GM12878 (cell line): ENCODE results near the gene STK32A. TPM values are rescaled to one million over a fixed set of nuclear protein-coding genes. Genes with fewer than 3 reads are reported as not detected.

Source experiments
- ATAC-seq: fragments of 200-7000 bp; cut with Tn5 transposase; 3 replicates; pipeline ENCODE4 v1.9.1; 2020; ENCODE audit warnings: mild to moderate bottlenecking, moderate library complexity
- BruUV-seq: library from RNA; stranded (reverse); fragments of 400-500 nt; replicated peaks from 2 replicates; lab custom pipeline; 2021; lab: Mats Ljungman, UMichigan
- CTCF ChIA-PET: fragments of 300-600 bp; sonication (Branson Sonifier 250); formaldehyde crosslinking; extraction: SDS; loops from one replicate; lab custom pipeline; 2021; ENCODE audit warnings: inconsistent platforms; lab: Yijun Ruan, JAX
- POLR2A ChIA-PET: fragments of 350-600 bp; formaldehyde crosslinking; extraction: SDS; loops from one replicate; lab custom pipeline; 2021; ENCODE audit warnings: inconsistent platforms; lab: Charles Lee
- RAD21 ChIA-PET: fragments of 300-600 bp; sonication (Branson Sonifier 250); formaldehyde crosslinking; loops from one replicate; lab custom pipeline; 2023; ENCODE audit warnings: antibody characterized with exemption; ENCODE audit not compliant: unreplicated experiment; lab: Charles Lee
- SMC1A ChIA-PET: fragments of 300-600 bp; sonication (Branson Sonifier 250); formaldehyde crosslinking; loops from one replicate; lab custom pipeline; 2023; ENCODE audit not compliant: unreplicated experiment, uncharacterized antibody; lab: Charles Lee
- DNase-seq: peaks from one replicate; pipeline ENCODE4 v3.0.0-alpha.2; 2011; ENCODE audit warnings: low read depth, low spot score
- FAIRE-seq: peaks from 3 replicates; lab custom pipeline; 2011; peaks lifted over from hg19 to GRCh38; lab: Jason Lieb, UNC
- H2AFZ ChIP-seq: 2 replicates; pipeline ENCODE4 v1.6.0; 2011; ENCODE audit warnings: low read depth, low read length, control low read depth; ENCODE audit not compliant: control insufficient read depth
- H3K27ac ChIP-seq: 2 replicates; pipeline ENCODE4 v1.5.1; 2011; ENCODE audit warnings: control low read depth; ENCODE audit not compliant: control insufficient read depth, insufficient read depth
- H3K27me3 ChIP-seq, 2 experiments: replicated peaks in 1 of 2; 2 replicates each; pipeline versions ENCODE4 v1.6.0 to v1.6.1; 2011; ENCODE audit warnings: low read length in 1 of 2; ENCODE audit not compliant: control insufficient read depth in 2 of 2, insufficient read depth in 2 of 2
- H3K36me3 ChIP-seq, 2 experiments: 2 replicates each; pipeline ENCODE4 v1.5.1; 2011; ENCODE audit warnings: low read length in 1 of 2; ENCODE audit not compliant: control insufficient read depth in 2 of 2, insufficient read depth in 2 of 2
- H3K4me1 ChIP-seq: 2 replicates; pipeline ENCODE4 v1.6.1; 2011; ENCODE audit warnings: mild to moderate bottlenecking, low read length, moderate library complexity, mixed read lengths; ENCODE audit not compliant: control insufficient read depth, insufficient read depth
- H3K4me2 ChIP-seq: 2 replicates; pipeline ENCODE4 v1.6.0; 2011; ENCODE audit warnings: control low read depth; ENCODE audit not compliant: control insufficient read depth, insufficient read depth
- H3K4me3 ChIP-seq: fragments of 200-600 bp; sonication (generic); 2 replicates; pipeline ENCODE4 v1.5.1; 2016
- H3K79me2 ChIP-seq: 2 replicates; pipeline ENCODE4 v1.6.0; 2011; ENCODE audit warnings: low read length; ENCODE audit not compliant: control insufficient read depth, insufficient read depth
- H3K9ac ChIP-seq: 2 replicates; pipeline ENCODE4 v1.8.0; 2011; ENCODE audit warnings: low read length, control low read depth, mixed read lengths; ENCODE audit not compliant: control insufficient read depth, insufficient read depth
- H3K9me3 ChIP-seq: replicated peaks from 3 replicates; pipeline ENCODE4 v1.5.1; 2011; ENCODE audit warnings: mild to moderate bottlenecking, low read length; ENCODE audit not compliant: control insufficient read depth, insufficient read depth
- H4K20me1 ChIP-seq: 2 replicates; pipeline ENCODE4 v1.6.0; 2011; ENCODE audit not compliant: control insufficient read depth, insufficient read depth
- BCL3 ChIP-seq: IDR thresholded peaks from 2 replicates; pipeline ENCODE4 v1.6.1; 2011; ENCODE audit warnings: borderline replicate concordance, low read depth, mild to moderate bottlenecking, moderate library complexity, low read length; ENCODE audit not compliant: insufficient read depth, poor library complexity, severe bottlenecking
- CTCF ChIP-seq, 3 experiments: IDR thresholded peaks in 2 of 3; conservative IDR thresholded peaks in 1 of 3; 2 replicates each; pipeline ENCODE4 v1.5.1; 2011; ENCODE audit warnings: low read depth in 3 of 3, low read length in 3 of 3, mild to moderate bottlenecking in 3 of 3, control low read depth in 2 of 3, moderate library complexity in 2 of 3, inconsistent platforms in 1 of 3, mixed read lengths in 1 of 3; ENCODE audit not compliant: control insufficient read depth in 2 of 3, insufficient read depth in 1 of 3; ENCODE audit errors: extremely low read depth in 1 of 3
- E2F8 ChIP-seq: fragments of 450-650 bp; IDR thresholded peaks from 2 replicates; pipeline ENCODE4 v1.6.1; 2018; ENCODE audit warnings: mild to moderate bottlenecking, low read depth, moderate library complexity; ENCODE audit not compliant: partially characterized antibody
- HDAC2 ChIP-seq: fragments of 200-600 bp; sonication (generic); IDR thresholded peaks from 2 replicates; pipeline ENCODE4 v1.6.1; 2017
- MEF2A ChIP-seq: IDR thresholded peaks from 2 replicates; pipeline ENCODE4 v1.6.1; 2011; ENCODE audit warnings: low read depth, mild to moderate bottlenecking, low read length, moderate library complexity; ENCODE audit not compliant: insufficient read depth
- MXI1 ChIP-seq: fragments of 150-350 bp; IDR thresholded peaks from 2 replicates; pipeline ENCODE4 v1.6.1; 2011; ENCODE audit warnings: low read depth, mild to moderate bottlenecking, inconsistent platforms, low read length, improper control_type of control experiment
- MYC ChIP-seq: IDR thresholded peaks from 2 replicates; pipeline ENCODE4 v1.6.1; 2011; ENCODE audit warnings: mild to moderate bottlenecking, low read length, moderate library complexity, inconsistent platforms; ENCODE audit not compliant: insufficient read depth, insufficient replicate concordance, insufficient read length, severe bottlenecking
- NFYB ChIP-seq: IDR thresholded peaks from 2 replicates; pipeline ENCODE4 v1.6.1; 2011; ENCODE audit warnings: low read depth, mild to moderate bottlenecking, low read length, improper control_type of control experiment, moderate library complexity; ENCODE audit not compliant: insufficient read depth
- NRF1 ChIP-seq: conservative IDR thresholded peaks from 2 replicates; pipeline ENCODE4 v1.6.1; 2011; ENCODE audit warnings: mild to moderate bottlenecking, low read depth, low read length, improper control_type of control experiment
- POLR2A ChIP-seq: IDR thresholded peaks from 2 replicates; pipeline ENCODE4 v1.6.1; 2011; ENCODE audit warnings: low read depth, mild to moderate bottlenecking, low read length
- SMARCA5 ChIP-seq: fragments of 450-650 bp; IDR thresholded peaks from 2 replicates; pipeline ENCODE4 v1.6.1; 2017; ENCODE audit warnings: mild to moderate bottlenecking
- ZBTB11 ChIP-seq: fragments of 450-650 bp; formaldehyde crosslinking; IDR thresholded peaks from 2 replicates; pipeline ENCODE4 v1.5.0; 2022; ENCODE audit warnings: mild to moderate bottlenecking, missing genetic modification characterization
- WGBS: methylation state at CpG from one replicate; pipeline ENCODE4 v1.1.6; 2016; ENCODE audit warnings: low lambda C conversion rate; ENCODE audit not compliant: insufficient replicate concordance, insufficient coverage; ENCODE audit errors: missing lambda C conversion rate; 5-methylcytosine and 5-hydroxymethylcytosine counted together
- in situ Hi-C: fragments of 300-500 bp; cut with MboI; formaldehyde crosslinking; loops from 9 replicates; pipeline ENCODE4 v1.14.3; 2018; ENCODE audit warnings: mixed read lengths
- intact Hi-C: fragments of 100-400 bp; cut with micrococcal nuclease; formaldehyde crosslinking; loops from one replicate; pipeline ENCODE4 v1.14.2; 2022; ENCODE audit not compliant: unreplicated experiment
- polyA plus RNA-seq, 11 experiments: library from polyadenylated mRNA; depleted of rRNA in 4 of 11; unstranded in 6 of 11; stranded (reverse) in 5 of 11; fragments of >200 nt; fragmentation: Nextera tagmentation in 4 of 11; fragmentation: Illumina TruSeq in 1 of 11; extraction: Ambion mirVana in 4 of 11; extraction: Trizol in 1 of 11; gene quantifications; 1 replicate in 1 of 11; 2 replicates in 10 of 11; pipeline versions ENCODE4 v1.2.1 to v1.2.3, GENCODE V29; 2011 to 2016; ENCODE audit warnings: inconsistent platforms in 2 of 11, missing spikeins in 2 of 11, low read depth in 1 of 11
- total RNA-seq, 4 experiments: library from RNA; depleted of rRNA in 3 of 4; stranded (reverse); fragments of >200 nt in 3 of 4; fragmentation: Illumina TruSeq in 1 of 4; extraction: Trizol in 1 of 4; gene quantifications; 2 replicates each; pipeline versions ENCODE4 v1.2.1 to v1.2.3, GENCODE V29; 2013 to 2021

STK32A gene
- total and polyA plus RNA-seq, 10 of the 15 experiments (the other 5 are each of a cell fraction or from before 2014, with no cell fraction given): under 0.01 to 0.10 TPM; not detected in 8

- TF ChIP-seq CTCF (IDR thresholded peaks at IDR 0.05 in 2 of 3, conservative IDR thresholded peaks at IDR 0.05 in 1 of 3; ENCODE audit: control insufficient read depth in 2 of 3, extremely low read depth in 1 of 3, insufficient read depth in 1 of 3, low read depth in 3 of 3, low read length in 3 of 3) (peak in 1 of 3 experiments; percentile 10; a peak in 1 of 6 replicates), POLR2A (no peak), MYC (no peak), SMARCA5 (no peak)
- TF ChIP-seq, all 136 proteins: peak for 1
Observed at GRCh38 chr5:147346006-147346561, 111.3 kb downstream of the STK32A start (continued).

- no peak overlapping the region for H2AFZ ChIP-seq
- CTCF ChIA-PET: interaction anchor here (0.6 kb wide), 1 partner anchor 250 kb away, joined by 4 read pairs; no protein-coding TSS in a partner anchor
- POLR2A ChIA-PET: no interaction called here
- intact Hi-C loops (no loop called here), in situ Hi-C loops (no loop called here)
- ATAC-seq (no peak), FAIRE-seq (no peak), DNase-seq (no peak)
- no peak overlapping the region for H3K4me3 ChIP-seq
- SMC1A ChIA-PET: no interaction called here
- H4K20me1 ChIP-seq: no peaks in the 10 kb centered on the region
- H3K4me1 ChIP-seq: no peaks in the 10 kb centered on the region
- H3K27me3 ChIP-seq: no peaks in the 10 kb centered on the region
- BruUV-seq: no TSS peak
- WGBS: 46% methylated on average over 2 of the region's 2 CpGs
- H3K27ac ChIP-seq: no peak overlapping the region
- no peaks in the 10 kb centered on the region for H3K36me3 ChIP-seq
- RAD21 ChIA-PET: no interaction called here
- no peak overlapping the region for H3K9ac ChIP-seq
- H3K9me3 ChIP-seq: no peaks in the 10 kb centered on the region
- no peak overlapping the region for H3K4me2 ChIP-seq
- H3K79me2 ChIP-seq: no peaks in the 10 kb centered on the region
- no peak for TF ChIP-seq ZBTB11 (CRISPR knock-in tag)
- TF ChIP-seq E2F8: no peak
- no peak for TF ChIP-seq HDAC2
- no peak for TF ChIP-seq NFYB
- no peak for TF ChIP-seq BCL3
- no peak for TF ChIP-seq MEF2A
- no peak for TF ChIP-seq MXI1
- TF ChIP-seq NRF1: no peak
Observed at GRCh38 chr5:147348046-147348445, 113.2 kb downstream of the STK32A start.
